ENCODE data around the gene OSGIN1.

The OSGIN1 gene

DNA sequence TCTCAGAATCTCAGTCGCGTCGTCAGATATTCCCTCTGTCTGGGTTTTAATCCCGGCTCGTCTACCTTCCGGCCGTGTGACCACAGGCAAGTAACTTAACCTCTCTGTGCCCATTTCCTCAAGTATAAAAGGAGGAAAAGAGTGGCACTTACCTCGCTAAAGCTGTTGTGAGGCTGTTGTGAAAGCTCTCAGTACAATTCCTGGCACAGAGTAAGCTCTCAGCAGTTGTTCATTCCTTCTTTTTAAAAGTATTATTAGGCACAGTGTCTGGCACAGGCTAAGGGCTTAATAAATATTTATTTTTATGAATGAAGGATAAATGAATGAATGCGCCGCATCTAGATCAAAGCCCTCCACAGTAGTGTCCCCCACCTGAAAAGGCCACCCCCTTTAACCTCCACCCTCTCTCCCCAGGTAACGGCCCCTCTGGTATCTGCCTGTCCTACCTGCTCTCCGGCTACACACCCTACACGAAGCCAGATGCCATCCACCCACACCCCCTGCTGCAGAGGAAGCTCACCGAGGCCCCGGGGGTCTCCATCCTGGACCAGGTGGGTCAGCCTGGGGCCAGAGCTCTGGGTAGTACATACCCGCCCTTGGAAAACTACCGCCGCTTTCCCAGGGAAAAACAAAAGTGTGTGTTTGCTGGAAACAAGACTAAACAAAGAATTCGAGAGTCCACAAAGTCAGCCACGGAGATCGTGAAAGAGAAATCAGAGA is 6.0 kb downstream of the OSGIN1 start:
- no peak for DNase-seq

DNA sequence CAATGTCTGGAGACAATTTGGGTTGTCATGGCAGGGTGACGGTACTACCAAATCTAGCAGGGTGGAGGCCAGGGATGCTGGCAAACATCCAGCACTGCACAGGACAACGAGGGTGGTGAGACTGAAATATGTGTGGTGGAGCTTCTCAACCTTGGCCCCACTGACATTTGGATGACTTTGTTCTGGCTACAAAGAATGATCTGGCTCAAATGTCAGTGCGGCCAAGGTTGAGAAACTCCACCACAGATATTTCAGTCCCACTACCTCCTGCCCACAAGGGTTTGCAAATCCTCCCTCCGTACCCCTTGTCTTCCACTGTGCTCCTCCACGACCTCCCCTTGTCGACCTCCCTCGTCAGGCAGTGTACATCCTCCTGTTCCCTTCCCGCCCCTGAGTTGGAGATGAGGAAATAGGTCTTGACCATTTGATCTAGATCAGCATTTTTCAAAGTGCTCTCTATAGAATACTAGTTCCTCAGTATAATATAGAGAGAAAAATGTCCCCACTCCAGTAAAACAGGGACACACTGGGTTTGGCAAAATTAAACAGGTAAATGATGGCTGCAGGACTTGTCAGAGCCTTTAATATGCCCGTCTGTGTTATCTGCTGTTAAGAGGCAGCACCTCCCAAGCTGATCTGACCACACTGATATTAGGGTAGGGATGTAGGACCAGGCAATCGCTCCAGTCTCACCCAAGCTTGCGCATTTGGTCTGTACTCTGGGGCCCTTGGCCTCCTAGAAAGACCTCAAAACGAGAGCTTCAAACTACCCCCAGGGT is 6.8 kb downstream of the OSGIN1 start:
- no peak for DNase-seq

DNA sequence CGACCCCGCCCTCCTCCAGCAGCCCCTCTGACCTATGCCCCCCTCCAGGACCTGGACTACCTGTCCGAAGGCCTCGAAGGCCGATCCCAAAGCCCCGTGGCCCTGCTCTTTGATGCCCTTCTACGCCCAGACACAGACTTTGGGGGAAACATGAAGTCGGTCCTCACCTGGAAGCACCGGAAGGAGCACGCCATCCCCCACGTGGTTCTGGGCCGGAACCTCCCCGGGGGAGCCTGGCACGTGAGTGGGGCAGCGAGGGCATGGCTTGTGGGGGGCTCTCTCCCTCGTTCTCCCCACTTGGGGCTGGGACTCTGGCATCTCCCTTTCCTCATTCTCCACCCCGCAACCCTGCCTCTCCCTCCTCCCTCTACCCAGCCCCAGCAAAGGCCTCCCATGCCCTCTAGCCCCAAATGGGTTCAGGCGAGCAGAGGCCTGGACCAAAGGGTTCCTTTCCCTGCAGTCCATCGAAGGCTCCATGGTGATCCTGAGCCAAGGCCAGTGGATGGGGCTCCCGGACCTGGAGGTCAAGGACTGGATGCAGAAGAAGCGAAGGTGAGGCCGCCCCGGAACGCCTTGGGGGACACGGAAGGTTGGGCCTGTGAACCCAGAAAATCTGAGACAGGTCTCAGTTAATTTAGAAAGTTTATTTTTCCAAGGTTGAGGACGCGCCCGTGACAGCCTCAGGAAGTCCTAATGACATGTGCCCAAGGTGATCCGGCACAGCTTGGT is 7.6 kb downstream of the OSGIN1 start:
- no peak for DNase-seq

DNA sequence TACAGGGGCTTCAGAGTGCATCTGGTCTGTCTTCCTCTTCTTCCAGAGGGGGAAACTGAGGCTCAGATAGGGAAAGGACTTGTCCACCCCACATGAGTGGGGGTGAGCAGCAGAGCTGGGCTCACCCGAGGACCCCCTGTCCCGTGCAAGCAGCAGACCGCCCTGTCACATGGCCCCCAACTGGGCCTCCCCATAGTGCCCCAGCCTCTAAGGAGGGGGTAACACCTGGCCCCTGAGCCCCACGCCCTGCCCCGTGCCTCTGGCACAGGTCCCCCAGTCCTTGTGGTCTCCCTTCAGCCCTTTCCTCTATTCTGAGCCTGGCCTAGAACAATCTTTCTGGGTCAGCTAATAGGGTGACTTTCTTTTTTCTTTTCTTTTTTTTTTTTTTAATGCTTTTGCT is 8.6 kb downstream of the OSGIN1 start:
- DNase-seq, result no peak

DNA sequence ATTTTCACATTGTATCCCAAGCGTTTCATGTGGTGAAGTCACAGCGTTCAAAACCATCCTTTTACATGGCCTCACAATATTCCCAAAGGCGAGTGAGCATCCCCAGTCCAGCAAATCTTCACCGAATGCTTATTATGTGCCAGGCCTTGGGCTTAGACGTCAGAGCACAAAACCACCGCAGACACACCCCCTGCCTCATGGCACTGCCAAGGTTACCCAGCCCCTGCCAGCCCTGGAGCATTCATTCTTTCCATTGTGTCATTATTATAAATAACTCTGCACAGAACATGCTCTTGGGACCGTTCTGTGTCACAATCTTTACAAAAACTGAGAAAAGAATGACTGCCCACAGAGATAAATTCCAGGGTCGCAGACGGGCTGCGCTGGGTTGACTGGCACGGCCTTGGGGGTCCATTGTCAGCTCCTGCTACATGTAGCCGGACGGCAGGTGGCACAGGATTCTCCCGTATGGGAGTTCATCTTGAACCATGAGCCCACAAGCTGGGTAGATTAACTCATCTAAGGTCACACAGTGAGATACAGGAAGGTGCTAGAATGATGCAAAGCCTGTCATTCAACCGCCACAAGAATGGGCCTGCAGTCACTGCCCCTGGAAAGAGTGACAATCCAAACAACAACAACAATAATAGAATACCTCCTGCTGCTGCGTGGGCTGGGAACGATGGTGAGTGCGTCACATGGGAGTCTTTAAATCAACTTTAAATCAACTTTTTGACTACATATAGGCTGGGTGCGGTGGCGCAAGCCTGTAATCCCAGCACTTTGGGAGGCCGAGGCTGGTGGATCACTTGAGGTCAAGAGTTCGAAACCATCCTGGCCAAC is 10.5 kb downstream of the OSGIN1 start:
- DNase-seq, result no peak

DNA sequence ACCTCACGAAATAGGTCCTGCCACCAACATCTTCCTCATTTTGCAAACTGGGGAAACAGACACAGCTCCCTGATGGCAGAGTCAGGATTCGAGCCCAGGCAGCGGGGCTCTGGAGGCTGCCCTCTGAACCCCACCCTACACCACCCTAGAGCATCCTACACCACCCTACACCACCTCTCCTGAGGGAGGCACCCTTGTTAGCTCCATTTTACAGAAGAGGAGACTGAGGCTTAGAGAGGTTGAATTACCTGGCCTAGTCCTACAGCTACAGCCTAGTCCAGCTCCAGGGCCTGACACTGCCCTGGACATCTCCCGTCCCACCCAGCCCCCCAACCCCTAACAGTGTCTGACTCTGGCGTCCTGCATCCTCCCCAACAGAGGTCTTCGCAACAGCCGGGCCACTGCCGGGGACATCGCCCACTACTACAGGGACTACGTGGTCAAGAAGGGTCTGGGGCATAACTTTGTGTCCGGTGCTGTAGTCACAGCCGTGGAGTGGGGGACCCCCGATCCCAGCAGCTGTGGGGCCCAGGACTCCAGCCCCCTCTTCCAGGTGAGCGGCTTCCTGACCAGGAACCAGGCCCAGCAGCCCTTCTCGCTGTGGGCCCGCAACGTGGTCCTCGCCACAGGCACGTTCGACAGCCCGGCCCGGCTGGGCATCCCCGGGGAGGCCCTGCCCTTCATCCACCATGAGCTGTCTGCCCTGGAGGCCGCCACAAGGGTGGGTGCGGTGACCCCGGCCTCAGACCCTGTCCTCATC is 11.8 kb downstream of the OSGIN1 start:
- DNase-seq, result no peak

DNA sequence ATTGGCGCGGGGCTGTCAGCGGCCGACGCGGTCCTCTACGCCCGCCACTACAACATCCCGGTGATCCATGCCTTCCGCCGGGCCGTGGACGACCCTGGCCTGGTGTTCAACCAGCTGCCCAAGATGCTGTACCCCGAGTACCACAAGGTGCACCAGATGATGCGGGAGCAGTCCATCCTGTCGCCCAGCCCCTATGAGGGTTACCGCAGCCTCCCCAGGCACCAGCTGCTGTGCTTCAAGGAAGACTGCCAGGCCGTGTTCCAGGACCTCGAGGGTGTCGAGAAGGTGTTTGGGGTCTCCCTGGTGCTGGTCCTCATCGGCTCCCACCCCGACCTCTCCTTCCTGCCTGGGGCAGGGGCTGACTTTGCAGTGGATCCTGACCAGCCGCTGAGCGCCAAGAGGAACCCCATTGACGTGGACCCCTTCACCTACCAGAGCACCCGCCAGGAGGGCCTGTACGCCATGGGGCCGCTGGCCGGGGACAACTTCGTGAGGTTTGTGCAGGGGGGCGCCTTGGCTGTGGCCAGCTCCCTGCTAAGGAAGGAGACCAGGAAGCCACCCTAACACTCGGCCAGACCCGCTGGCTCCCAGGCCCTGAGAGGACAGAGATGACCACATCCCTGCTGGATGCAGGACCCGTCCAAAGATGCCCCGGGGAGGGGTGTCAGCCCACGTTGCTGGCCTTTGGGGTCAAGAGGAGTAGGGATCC is 12.6 kb downstream of the OSGIN1 start:
- DNase-seq, result no peak

DNA sequence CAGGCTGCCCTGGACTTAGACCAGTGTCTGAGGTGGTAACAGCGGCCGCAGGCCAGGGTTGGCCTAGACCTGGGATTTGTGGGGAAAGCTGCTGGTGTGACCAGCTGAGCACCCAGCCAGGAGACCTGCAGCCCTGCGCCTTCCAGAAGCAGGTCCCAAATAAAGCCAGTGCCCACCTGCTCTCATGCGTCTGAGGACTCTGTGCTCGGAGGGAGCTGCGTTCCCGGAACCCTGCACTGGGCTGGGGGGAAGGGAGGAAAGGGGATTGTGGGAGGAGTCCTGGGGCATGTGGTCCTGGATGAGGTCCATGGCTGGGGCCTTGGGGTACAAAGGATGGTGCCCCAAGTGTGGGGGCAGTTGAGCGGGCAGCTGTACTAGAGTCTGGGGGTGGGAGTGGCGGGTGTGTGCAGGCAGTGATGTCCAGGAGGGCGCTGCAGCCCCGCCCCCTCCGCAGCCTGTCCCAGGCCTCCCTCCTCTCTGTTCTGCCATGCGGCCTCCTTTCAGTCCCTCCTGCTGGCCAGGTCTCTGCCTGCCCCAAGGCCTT is 13.2 kb downstream of the OSGIN1 start:
- DNase-seq, result no peak

DNA sequence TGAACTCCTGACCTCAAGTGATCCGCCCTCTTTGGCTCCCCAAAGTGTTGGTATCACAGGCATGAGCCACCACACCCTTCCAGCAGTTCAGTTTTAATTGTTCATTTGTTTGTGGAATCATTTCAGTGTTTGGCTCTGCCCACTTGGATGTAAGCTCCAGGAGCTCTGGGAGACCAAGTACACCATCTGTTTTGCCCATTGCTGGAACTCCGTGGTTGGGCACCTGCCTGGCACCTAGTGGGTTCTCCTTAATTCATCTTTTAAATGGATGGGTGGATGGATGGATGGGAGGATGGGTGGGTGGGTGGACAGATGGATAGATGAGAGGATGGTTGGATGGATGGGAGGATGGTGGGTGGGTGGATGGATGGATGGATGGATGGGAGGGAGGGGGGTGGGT is 14.1 kb downstream of the OSGIN1 start:
- DNase-seq, result no peak

DNA sequence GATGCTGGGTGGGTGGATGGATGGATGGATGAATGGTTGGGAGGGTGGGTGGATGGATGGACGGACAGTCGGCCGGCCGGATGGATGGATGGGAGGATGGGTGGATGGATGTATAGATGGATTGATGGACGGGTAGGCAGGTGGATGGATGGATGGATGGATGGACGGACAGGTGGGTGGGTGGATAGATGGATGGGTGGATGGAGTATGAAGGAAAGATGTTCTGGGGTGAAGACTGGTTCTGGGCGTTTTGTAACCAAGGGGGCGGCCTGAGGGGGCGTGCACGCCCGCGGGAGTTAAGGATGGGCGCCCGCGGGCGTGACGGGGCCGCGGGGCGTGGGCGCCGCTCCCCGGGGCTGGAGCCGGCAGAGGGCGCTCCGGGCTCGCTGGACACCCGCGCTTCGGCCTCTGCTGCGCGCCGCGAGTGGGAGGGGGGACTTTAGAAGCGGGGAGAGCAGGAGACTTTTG is 14.8 kb downstream of the OSGIN1 start, which contains the start of gene NECAB2:
Gene NECAB2, plus strand, starts transcription at position 407 of the 468 bp plus-strand sequence. CDS start 405 bp downstream, outside the sequence.
- no peak for DNase-seq

DNA sequence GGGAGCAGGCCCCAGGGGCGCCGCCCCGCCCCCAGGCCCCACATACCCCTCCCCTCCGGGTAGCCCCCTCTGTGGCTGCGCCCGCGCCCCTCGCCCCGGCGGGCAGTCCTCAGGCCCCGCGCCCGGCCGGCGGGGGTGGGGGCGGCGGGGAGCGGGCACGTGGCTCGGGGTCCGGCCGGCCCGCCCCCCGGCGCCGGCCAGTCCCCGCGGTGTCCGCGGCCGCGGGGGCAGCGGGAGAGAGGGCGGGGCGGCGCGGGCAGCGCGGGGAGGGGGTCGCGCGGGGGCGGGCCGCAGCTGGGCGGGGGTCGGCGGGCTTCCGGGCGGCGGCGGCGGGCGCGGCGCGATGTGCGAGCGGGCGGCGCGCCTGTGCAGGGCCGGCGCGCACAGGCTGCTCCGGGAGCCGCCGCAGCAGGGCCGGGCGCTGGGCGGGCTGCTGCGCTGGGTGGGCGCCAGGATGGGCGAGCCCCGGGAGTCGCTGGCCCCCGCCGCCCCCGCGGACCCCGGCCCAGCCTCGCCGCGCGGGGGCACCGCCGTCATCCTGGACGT is 15.3 kb downstream of the OSGIN1 start:
- DNase-seq, result no peak

DNA sequence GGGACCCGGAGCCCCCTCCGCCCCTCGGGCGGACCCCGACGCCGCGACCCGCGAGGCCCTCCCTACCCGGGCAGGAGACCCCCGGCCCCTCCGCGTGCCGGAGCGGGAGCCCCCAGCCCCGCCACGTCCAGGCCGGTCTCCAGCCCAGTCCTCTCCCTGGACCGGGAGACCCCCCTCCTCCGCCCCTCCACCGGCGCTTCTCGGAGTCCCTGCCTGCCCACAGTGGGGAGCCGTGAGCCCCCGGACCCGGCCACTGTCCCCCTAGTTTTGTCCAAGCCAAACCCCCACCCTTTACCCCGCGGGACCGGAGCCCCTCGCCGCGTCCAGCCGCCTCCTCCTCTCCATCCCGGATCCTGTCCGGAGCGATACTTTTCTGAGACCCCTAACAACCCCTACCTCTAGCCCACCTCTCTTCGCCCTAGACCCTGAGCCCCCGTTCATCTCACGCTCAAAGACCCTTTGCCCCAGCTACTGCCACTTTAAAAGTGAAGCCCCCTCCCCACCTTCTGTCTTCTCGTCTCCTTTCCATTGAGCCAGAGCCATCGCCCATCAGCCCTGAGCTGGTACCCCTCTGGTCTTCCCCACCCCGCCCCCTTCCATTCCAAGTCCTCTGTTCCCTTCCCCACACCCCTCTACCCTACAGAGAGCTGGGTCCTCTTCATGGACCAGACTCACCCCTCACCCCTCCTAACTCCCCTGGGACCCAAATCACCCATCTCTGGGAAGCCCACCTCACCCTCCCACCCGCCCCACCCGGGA is 16.0 kb downstream of the OSGIN1 start:
- DNase-seq, result no peak

DNA sequence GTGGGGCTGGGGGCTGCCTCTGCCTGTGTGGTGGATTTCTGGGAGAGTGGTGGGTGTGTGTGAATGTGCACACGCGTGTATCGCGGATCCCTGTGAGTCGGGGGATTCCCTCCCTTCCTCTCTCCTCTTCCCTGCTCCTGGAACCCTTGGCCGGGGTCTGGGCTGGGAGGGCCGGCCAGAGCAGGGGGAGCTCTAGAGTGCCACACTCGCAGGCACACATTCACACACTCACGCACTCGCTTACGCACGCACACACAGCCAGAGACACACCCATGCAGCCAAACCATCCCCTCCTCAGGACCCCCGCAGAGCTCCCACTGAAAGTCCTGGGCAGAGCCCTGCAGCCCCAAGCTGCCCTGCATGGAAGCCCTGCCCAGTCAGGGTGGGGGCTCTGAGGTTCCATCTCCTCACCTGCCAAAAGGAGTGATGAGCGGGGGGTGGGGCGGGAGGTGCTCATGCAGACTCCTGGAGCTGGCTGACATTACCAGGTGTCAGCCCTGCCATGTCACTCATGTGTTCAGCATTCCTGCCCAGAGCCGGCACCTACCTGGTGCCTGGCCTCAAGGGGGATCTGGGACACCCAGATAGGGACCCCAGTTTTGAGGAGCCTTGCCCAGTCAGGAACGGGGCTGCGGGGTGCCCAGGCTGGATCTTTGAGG is 16.9 kb downstream of the OSGIN1 start:
- no peak for DNase-seq

DNA sequence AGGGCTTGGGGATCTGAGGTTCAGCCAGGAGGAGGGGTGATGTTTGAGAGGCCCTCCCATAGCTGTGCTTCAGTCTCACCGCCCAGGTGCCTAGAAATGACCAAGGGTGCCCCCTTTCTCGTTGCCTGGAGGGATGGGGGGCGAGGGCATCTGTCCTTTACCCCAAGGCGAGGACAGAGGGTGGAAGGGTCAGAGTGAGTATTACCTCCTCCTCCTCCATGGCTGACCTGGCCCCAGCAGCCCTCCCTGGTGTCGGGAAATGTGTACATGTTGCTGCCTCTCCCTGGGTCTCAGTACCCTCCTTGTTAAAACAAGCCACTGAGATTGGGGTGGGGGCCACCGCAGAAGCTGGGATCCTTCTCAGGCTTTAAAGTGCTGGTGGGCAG is 17.4 kb downstream of the OSGIN1 start:
- DNase-seq, result no peak

DNA sequence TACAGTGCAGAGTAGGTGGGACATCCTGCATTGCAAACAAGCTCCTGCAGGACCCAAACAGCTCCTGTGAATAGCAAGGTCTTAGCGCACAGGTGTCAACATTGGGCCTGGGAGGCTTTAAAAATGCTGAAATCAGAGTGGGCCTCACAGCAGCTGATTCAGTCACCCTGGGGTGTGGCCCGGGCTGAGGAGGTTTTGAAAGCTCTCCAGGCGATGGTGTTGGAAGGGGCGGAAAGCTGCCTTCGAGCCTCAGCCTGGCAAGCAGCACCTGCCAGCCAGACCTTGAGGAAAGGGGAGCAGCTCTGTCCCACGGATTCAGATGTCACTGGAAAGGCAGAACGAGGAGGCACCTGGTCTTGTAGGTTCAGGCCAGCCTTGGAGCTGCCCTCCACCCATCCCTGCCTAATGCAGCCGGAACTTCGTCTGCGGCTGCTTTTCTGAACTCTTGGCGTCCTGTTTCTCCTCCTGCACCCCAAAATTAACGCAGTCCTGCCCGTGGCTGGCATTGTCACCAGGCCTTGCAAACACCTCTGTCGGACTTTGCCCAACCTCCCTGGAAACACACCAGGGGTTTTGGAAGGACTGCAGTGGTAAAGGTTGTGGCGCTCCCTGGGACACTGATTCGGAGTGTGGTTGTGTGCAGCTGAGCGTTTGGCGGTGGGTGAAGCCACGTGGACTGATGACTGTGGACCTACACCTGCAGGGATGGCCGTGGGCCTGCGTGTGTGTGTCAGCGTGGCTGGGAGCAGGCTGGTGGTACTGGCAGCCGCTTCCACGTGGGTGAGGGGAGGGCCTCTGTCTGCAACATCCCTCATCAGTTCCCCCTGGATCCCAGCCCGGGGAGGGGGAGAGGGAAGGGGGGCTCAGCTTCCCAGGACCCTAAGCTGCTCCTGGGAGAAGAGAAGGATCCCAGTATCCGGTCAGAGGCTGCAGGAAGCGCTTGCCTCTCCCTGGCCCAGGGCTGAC is 18.4 kb downstream of the OSGIN1 start:
- no peak for DNase-seq

DNA sequence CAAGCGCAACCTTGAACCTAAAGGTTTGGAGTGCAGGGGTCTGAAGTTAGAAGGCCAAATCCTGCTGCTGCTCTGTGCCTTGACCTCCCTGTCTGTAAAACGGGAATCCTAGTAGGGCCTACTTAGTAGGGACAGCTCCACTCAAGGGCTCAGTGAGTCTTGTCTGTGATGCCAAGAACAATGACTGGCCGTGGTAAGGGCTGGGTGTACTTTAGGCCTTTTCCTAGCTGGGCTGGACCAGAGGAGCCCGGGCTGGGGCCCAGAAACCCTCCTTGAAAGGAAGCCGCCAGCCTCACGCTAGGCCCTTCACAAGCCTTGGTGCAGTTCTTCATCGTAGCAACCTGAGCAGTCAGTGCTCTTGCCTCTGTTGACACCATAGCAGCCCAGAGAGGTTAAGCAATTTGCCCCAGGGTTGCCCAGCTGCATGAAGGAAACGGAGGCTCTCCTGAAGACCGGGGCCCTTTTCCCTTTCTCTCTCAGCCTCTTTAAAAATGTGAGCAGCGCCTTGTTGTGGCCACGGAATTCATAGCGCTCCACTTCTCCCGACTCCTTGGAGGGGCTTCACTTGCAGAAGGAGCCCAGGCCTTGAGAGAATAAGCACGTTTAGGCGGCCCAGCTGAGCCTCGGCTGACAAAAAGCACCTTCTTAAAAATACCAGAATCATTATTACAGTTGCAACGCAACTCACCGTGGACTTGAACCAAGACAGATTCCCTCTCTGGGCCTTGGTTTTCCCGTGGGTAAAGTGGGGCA is 19.4 kb downstream of the OSGIN1 start:
- no peak for DNase-seq

DNA sequence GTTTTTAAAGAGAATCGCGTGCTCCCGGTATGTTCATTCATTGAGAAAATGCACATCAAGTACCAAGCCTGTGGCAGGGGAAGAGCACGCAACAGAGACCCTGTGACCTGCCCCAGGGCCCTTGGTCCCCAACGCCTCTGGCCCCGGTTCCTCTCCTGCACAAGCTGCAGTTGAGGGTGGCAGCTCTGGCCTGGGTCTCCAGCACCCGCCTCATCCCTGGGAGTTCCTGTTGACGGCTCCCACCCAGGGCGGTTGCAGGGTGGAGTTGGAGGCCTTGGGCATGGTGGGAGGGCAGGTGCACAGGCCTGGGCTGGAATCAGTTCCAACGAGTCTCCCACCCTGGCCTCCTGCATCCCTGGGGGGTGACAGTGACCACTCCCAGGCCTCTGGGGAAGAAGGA is 20.0 kb downstream of the OSGIN1 start:
- no peak for DNase-seq

Data from NCI-H2171 (cell line).